Measurements from ENCODE around the gene KLHL5. TPM values are rescaled to one million over a fixed set of nuclear protein-coding genes. Genes with fewer than 3 reads are reported as not detected.

KLHL5 gene
- total and polyA plus RNA-seq, 9 of the 15 experiments (the other 6 are each of a cell fraction or from before 2014, with no cell fraction given), result 8.0 to 30.8 (median 22.1) TPM

DNA sequence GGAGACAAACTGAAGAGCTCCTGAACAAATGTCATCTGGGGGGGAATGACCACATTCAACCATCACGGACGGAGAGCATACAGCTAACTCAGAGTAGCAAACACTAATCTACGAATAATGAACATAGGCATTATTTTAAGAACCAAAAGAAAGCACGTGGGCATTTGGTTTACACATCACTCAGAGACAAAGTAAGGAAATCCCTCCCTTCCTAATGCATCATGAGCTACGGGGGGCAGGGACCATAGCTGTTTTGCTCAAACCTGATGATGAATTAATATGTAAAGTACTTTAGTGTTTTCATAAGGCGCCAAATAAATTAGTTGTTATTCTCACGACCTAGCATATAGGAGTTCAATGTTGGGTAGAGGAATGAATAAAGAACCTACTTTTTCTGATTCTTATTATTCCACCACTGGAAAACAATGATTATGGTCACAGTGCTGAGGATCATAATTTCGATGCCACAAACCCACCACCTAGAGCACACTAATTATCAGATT lies 18.1 kb upstream of the KLHL5 start (continued):
- no peak for TF ChIP-seq ID3 (CRISPR knock-in tag; IDR thresholded peaks at IDR 0.05)
- no peak for TF ChIP-seq ID3 (tag; IDR thresholded peaks at IDR 0.05)
- 0 out of 6 replicates have a peak, but pooled peaks of 1 of the 3 experiments have one; percentile 7 for TF ChIP-seq ZBTB11 (CRISPR knock-in tag; IDR thresholded peaks at IDR 0.05)
- no peak for TF ChIP-seq FOSL1 (tag; conservative IDR thresholded peaks at IDR 0.05)

GRCh38 chr4:39044364-39044955 lies 17.6 kb upstream of the KLHL5 start:
- H3K9ac ChIP-seq (ENCODE audit: insufficient read depth in 1 of 2, low read depth in 2 of 2, low read length in 2 of 2), result peak overlapping the region; percentile 73 to 93
- peak; percentile 84 for ATAC-seq
- H3K27me3 ChIP-seq (ENCODE audit: control insufficient read depth in 2 of 2, insufficient read depth in 2 of 2, low read length in 2 of 2), result no peaks in the 10 kb centered on the region
- no peaks in the 10 kb centered on the region for H3K9me1 ChIP-seq (ENCODE audit: control insufficient read depth, insufficient read depth, low read length)
- FAIRE-seq, result peak; percentile 82
- CTCF ChIA-PET (ENCODE audit: low intra/inter-chr PET ratio), result no interaction called here
- DNase-seq (ENCODE audit: extremely low read depth in 1 of 4, low spot score in 3 of 4), result peak; percentile 91 to 94 (median 92)
- H3K79me2 ChIP-seq (ENCODE audit: control insufficient read depth, insufficient read depth, low read length), result peaks cover 31% of the 10 kb centered on the region
- no peaks in the 10 kb centered on the region for H3K9me3 ChIP-seq (replicated peaks; ENCODE audit: control insufficient read depth, insufficient read depth, low read depth, low read length)
- no TSS peak for BruUV-seq (replicated peaks)
- peak overlapping the region; percentile 83 for H3K27ac ChIP-seq (ENCODE audit: extremely low read depth, low read depth, low read length)
- intact Hi-C loops (cut with micrococcal nuclease) (loop anchor here (2.0 kb wide), 2 partner anchors 20 to 90 kb away; no protein-coding TSS in a partner anchor), in situ Hi-C loops (cut with MboI) (no loop called here)
- under 1% methylated on average over 15 of the region's 54 CpGs for WGBS (ENCODE audit: insufficient coverage, low coverage, missing lambda C conversion rate)
- POLR2A ChIA-PET, result interaction anchor here (0.6 to 2.4 kb wide), 6 partner anchors 9 to 139 kb away, joined by 3 to 11 read pairs (median 4); partner anchors contain the start of gene TMEM156
- no peaks in the 10 kb centered on the region for H3K36me3 ChIP-seq (ENCODE audit: control insufficient read depth, insufficient read depth, low read length)
- H4K20me1 ChIP-seq (replicated peaks; ENCODE audit: control insufficient read depth, insufficient read depth, low read length), result no peaks in the 10 kb centered on the region
- H3K4me3 ChIP-seq, result peak overlapping the region; percentile 71
- H3K4me2 ChIP-seq (ENCODE audit: insufficient read depth, low read length), result peak overlapping the region; percentile 81
- H3K4me1 ChIP-seq (replicated peaks in 1 of 2; ENCODE audit: control insufficient read depth in 2 of 2, insufficient read depth in 2 of 2, low read length in 2 of 2), result peaks cover 0 to 15% of the 10 kb centered on the region in 2 experiments; a peak in 3 of 5 replicates
- peak overlapping the region; percentile 89 for H2AFZ ChIP-seq (ENCODE audit: low read depth, low read length)
- TF ChIP-seq, protein P1, sequence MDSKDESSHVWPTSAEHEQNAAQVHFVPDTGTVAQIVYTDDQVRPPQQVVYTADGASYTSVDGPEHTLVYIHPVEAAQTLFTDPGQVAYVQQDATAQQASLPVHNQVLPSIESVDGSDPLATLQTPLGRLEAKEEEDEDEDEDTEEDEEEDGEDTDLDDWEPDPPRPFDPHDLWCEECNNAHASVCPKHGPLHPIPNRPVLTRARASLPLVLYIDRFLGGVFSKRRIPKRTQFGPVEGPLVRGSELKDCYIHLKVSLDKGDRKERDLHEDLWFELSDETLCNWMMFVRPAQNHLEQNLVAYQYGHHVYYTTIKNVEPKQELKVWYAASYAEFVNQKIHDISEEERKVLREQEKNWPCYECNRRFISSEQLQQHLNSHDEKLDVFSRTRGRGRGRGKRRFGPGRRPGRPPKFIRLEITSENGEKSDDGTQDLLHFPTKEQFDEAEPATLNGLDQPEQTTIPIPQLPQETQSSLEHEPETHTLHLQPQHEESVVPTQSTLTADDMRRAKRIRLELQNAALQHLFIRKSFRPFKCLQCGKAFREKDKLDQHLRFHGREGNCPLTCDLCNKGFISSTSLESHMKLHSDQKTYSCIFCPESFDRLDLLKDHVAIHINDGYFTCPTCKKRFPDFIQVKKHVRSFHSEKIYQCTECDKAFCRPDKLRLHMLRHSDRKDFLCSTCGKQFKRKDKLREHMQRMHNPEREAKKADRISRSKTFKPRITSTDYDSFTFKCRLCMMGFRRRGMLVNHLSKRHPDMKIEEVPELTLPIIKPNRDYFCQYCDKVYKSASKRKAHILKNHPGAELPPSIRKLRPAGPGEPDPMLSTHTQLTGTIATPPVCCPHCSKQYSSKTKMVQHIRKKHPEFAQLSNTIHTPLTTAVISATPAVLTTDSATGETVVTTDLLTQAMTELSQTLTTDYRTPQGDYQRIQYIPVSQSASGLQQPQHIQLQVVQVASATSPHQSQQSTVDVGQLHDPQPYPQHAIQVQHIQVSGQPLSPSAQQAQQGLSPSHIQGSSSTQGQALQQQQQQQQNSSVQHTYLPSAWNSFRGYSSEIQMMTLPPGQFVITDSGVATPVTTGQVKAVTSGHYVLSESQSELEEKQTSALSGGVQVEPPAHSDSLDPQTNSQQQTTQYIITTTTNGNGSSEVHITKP (IDR thresholded peaks at IDR 0.05; ENCODE audit: partially characterized antibody), result peak; percentile 52
- TF ChIP-seq, protein P2, sequence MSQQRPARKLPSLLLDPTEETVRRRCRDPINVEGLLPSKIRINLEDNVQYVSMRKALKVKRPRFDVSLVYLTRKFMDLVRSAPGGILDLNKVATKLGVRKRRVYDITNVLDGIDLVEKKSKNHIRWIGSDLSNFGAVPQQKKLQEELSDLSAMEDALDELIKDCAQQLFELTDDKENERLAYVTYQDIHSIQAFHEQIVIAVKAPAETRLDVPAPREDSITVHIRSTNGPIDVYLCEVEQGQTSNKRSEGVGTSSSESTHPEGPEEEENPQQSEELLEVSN (IDR thresholded peaks at IDR 0.05; ENCODE audit: borderline replicate concordance in 1 of 2, extremely low read depth in 1 of 2, insufficient read depth in 1 of 2, insufficient read length in 1 of 2, low read depth in 1 of 2, low read length in 1 of 2, poor library complexity in 1 of 2, severe bottlenecking in 1 of 2), result no peak
- no peak for TF ChIP-seq STAG1 (CRISPR knock-in tag; IDR thresholded peaks at IDR 0.05; ENCODE audit: borderline replicate concordance)
